Measurements from ENCODE around the gene ALG3.

DNA sequence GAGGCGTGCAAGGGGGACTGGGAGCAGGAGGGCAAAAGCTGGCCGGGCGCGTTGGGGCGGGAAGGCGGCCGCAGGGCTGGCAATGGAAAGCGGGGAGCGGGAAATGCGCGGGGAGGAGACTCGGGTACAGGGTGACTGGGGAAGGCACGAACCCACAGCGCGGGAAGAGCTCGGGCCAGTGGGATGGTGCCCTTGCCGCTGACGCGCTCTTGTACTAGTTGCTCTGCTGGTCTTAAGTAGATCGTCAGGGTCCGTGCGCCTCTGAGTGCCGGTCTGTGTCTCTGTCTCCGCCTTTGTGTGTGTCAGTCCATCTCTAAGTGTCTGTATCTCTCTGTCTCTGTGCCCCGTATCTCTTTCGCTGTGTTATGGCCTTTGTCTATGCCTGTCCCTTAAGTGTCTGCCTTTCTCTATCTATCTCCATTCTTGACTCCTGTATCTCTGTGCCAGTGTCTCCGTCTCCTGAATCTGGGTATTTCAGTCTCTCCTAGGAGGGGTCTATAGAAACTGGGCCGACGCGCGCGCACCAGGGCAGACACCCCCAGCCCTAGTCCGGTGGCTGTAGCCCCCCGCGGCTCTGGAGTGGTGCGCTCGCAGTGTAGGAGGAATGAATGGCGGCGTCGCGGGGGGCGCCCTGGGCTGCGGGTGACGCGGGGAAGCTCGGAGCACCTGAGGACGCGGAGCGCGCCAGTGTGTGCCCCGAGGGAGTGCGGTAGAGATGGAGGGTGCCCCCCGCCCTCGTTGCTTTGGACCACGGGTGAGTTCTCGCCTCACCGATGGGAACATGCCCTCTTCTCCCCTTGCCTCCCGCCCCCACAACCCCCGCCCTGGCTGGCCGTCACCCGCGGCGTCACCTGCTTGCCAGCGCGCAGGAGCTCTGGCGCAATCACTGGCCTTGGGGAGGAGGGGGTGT is 13.3 kb upstream of the ALG3 start:
- TF ChIP-seq, protein P1, sequence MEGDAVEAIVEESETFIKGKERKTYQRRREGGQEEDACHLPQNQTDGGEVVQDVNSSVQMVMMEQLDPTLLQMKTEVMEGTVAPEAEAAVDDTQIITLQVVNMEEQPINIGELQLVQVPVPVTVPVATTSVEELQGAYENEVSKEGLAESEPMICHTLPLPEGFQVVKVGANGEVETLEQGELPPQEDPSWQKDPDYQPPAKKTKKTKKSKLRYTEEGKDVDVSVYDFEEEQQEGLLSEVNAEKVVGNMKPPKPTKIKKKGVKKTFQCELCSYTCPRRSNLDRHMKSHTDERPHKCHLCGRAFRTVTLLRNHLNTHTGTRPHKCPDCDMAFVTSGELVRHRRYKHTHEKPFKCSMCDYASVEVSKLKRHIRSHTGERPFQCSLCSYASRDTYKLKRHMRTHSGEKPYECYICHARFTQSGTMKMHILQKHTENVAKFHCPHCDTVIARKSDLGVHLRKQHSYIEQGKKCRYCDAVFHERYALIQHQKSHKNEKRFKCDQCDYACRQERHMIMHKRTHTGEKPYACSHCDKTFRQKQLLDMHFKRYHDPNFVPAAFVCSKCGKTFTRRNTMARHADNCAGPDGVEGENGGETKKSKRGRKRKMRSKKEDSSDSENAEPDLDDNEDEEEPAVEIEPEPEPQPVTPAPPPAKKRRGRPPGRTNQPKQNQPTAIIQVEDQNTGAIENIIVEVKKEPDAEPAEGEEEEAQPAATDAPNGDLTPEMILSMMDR (IDR thresholded peaks at IDR 0.05 in 8 of 11, conservative IDR thresholded peaks at IDR 0.05 in 3 of 11), result no peak
- no peak for TF ChIP-seq POLR2AphosphoS5 (IDR thresholded peaks at IDR 0.05)

Measured in spleen (tissue), 7 donors.